Neural progenitor cell (in vitro differentiated cells): ENCODE data around the gene ACOT6.
"Not testable (repeated sequence)": the region's sequence is repeated elsewhere in the genome, so short reads cannot be mapped to it uniquely, and the experiment has no call there.

Experiments used
- CTCF ChIP-seq: fragments of 200-600 bp; sonication (generic); IDR thresholded peaks from 2 replicates; pipeline ENCODE4 v1.5.1; 2017; ENCODE audit warnings: antibody characterized with exemption, mild to moderate bottlenecking
- EZH2phosphoT487 ChIP-seq: fragments of 200-600 bp; sonication (generic); IDR thresholded peaks from 2 replicates; pipeline ENCODE4 v1.6.1; 2017; ENCODE audit warnings: antibody characterized with exemption

DNA sequence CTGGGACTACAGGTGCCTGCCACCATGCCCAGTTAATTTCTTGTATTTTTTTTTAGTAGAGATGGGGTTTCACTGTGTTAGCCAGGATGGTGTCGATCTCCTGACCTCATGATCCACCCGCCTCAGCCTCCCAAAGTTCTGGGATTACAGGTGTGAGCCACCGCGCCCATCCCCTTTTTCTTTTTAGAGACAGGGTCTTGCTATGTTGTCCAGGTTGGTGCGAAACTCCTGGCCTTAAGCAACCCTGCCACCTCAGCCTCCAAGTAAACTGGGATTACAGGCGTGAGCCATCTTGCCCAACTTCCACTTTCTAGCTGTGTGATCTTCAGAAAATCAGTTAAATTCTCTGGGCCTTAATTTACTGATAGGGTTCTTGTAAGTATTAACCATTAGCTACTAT is 45.4 kb upstream of the ACOT6 start:
- TF ChIP-seq CTCF, EZH2phosphoT487: not testable (repeated sequence)
